Prostate gland (tissue), 2 donors: ENCODE results near the gene CLEC16A. TPM values are rescaled to one million over a fixed set of nuclear protein-coding genes. Genes with fewer than 3 reads are reported as not detected.

Experiments used
- DNase-seq: peaks from one replicate; pipeline ENCODE4 v3.0.0-alpha.2; 2019; ENCODE audit warnings: low spot score
- H3K27ac ChIP-seq, 2 donors: fragments of 200-600 bp; sonication (generic); 2 replicates each; pipeline ENCODE4 v1.5.1; 2017 to 2019
- H3K27me3 ChIP-seq: fragments of 200-600 bp; sonication (generic); replicated peaks from 2 replicates; pipeline ENCODE4 v1.5.1; 2019; ENCODE audit not compliant: insufficient read depth
- H3K36me3 ChIP-seq, 2 donors: fragments of 200-600 bp; sonication (generic); 1 replicate in 1 of 2; 2 replicates in 1 of 2; pipeline versions ENCODE4 v1.5.1 to v1.8.1; 2017 to 2019
- H3K4me1 ChIP-seq: fragments of 200-600 bp; sonication (generic); replicated peaks from 2 replicates; pipeline ENCODE4 v1.5.1; 2019
- H3K4me3 ChIP-seq, 2 donors: fragments of 200-600 bp; sonication (generic); 2 replicates each; pipeline ENCODE4 v1.5.1; 2017 to 2019
- H3K9me3 ChIP-seq: fragments of 200-600 bp; sonication (generic); 2 replicates; pipeline ENCODE4 v1.5.1; 2017
- CTCF ChIP-seq, 4 experiments: fragments of 200-600 bp in 2 of 4; fragments of 450-650 bp in 2 of 4; sonication (generic) in 2 of 4; IDR thresholded peaks; 1 replicate in 3 of 4; 2 replicates in 1 of 4; pipeline ENCODE4 v1.5.1; 2016 to 2019; ENCODE audit warnings: antibody characterized with exemption in 4 of 4, mild to moderate bottlenecking in 2 of 4, moderate library complexity in 2 of 4
- POLR2A ChIP-seq: fragments of 450-650 bp; IDR thresholded peaks from one replicate; pipeline ENCODE4 v1.6.1; 2016; ENCODE audit warnings: antibody characterized with exemption, mild to moderate bottlenecking
- POLR2AphosphoS5 ChIP-seq: sonication (generic); formaldehyde crosslinking; IDR thresholded peaks from one replicate; pipeline ENCODE4 v1.6.1; 2017; ENCODE audit warnings: antibody characterized with exemption
- WGBS: methylation state at CpG from one replicate; pipeline ENCODE4 v1.1.5; 2018; 5-methylcytosine and 5-hydroxymethylcytosine counted together
- intact Hi-C: fragments of 100-400 bp; cut with DNase I; formaldehyde crosslinking; loops from one replicate; pipeline ENCODE4 v1.14.2; 2022
- total RNA-seq, 2 donors: library from RNA; depleted of rRNA; stranded (reverse); fragments of >200 nt; gene quantifications; one replicate each; pipeline ENCODE4 v1.1.0, GENCODE V29; 2016

CLEC16A gene, protein sequence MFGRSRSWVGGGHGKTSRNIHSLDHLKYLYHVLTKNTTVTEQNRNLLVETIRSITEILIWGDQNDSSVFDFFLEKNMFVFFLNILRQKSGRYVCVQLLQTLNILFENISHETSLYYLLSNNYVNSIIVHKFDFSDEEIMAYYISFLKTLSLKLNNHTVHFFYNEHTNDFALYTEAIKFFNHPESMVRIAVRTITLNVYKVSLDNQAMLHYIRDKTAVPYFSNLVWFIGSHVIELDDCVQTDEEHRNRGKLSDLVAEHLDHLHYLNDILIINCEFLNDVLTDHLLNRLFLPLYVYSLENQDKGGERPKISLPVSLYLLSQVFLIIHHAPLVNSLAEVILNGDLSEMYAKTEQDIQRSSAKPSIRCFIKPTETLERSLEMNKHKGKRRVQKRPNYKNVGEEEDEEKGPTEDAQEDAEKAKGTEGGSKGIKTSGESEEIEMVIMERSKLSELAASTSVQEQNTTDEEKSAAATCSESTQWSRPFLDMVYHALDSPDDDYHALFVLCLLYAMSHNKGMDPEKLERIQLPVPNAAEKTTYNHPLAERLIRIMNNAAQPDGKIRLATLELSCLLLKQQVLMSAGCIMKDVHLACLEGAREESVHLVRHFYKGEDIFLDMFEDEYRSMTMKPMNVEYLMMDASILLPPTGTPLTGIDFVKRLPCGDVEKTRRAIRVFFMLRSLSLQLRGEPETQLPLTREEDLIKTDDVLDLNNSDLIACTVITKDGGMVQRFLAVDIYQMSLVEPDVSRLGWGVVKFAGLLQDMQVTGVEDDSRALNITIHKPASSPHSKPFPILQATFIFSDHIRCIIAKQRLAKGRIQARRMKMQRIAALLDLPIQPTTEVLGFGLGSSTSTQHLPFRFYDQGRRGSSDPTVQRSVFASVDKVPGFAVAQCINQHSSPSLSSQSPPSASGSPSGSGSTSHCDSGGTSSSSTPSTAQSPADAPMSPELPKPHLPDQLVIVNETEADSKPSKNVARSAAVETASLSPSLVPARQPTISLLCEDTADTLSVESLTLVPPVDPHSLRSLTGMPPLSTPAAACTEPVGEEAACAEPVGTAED
- 10 to 100 TPM; 26.1 to 52.2 TPM for total RNA-seq

DNA sequence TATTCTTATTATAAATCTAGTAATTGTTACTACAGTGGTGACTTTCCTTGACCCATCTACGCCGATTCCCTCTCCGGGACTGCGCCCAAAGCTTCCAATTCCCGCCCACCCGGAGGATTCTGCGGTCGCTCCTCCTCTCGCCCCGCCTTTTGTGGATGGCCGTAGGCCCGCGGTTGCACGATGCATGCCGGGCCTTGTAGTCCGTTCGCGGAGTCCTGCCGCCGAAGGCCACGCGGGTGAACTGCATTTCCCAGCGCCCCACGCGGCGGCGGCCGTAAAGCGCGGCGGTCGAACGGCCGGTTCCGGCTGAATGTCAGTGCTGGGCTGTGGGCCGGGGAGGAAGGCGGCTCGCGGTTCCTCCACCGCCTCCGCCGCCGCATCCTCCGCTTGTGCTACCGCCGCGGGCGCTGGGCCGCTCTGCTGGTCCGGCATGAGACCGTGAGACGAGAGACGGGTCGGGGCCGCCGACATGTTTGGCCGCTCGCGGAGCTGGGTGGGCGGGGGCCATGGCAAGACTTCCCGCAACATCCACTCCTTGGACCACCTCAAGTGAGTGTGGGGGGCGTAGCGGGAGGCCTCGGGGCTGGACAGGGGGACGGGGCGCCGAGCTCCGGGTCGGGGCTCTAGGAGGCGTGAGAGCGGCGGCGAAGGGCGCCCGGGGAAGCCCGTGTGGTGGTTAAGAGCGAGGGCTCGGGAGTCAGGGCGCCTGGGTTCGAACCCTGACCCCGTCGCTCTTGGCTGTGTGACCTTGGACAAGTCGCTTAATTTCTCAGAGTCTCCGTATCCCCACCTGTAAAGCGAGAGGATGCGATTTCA, at the start of gene CLEC16A:
CLEC16A (plus strand) TSS at position 316 of the 816 bp plus-strand sequence; CDS start at position 470, 154 bp downstream.
- H3K4me3 ChIP-seq = peak within 1 kb of the TSS; percentile 83 to 90
- DNase-seq = peak; percentile 96
- intact Hi-C loops = loop anchor here (10.0 kb wide), 1 partner anchor 970 kb away; the partner anchor contains the start of gene GSPT1
- H3K27me3 ChIP-seq = no peaks in the 10 kb centered on the region
- H3K36me3 ChIP-seq = no peaks in the 10 kb centered on the region
- peak within 1 kb of the TSS; percentile 56 to 81 for H3K27ac ChIP-seq
- H3K4me1 ChIP-seq = peaks cover 15% of the 10 kb centered on the region
- TF ChIP-seq POLR2AphosphoS5 (peak; percentile 99), POLR2A (peak; percentile 80), CTCF (IDR thresholded peaks at IDR 0.05) (peak in 3 of 4 experiments; percentile 17 to 74 (median 61))
- WGBS = under 1% methylated on average over 64 of the region's 86 CpGs
- no peaks in the 10 kb centered on the region for H3K9me3 ChIP-seq

- H3K4me3 ChIP-seq = no peak overlapping the region
- 29% methylated on average over 17 of the region's 17 CpGs for WGBS
- no peak for DNase-seq
Observed at GRCh38 chr16:10895053-10895946, 49.1 kb upstream of the CLEC16A start.

GRCh38 chr16:10896165-10896564, 48.2 kb upstream of the CLEC16A start:
- no peaks in the 10 kb centered on the region for H3K9me3 ChIP-seq
- no peaks in the 10 kb centered on the region for H3K27me3 ChIP-seq
- 73% methylated on average over 3 of the region's 3 CpGs for WGBS
- DNase-seq = no peak
- TF ChIP-seq POLR2AphosphoS5 (no peak), POLR2A (no peak), CTCF (IDR thresholded peaks at IDR 0.05) (no peak)
- no peak overlapping the region for H3K4me3 ChIP-seq
- no peaks in the 10 kb centered on the region for H3K4me1 ChIP-seq
- H3K27ac ChIP-seq = no peak overlapping the region
- no peaks in the 10 kb centered on the region for H3K36me3 ChIP-seq
- intact Hi-C loops = no loop called here

More at GRCh38 chr16:10895053-10895946, 49.1 kb upstream of the CLEC16A start:
- Histone ChIP-seq H3K4me1 (no peaks in the 10 kb centered on the region), H3K36me3 (no peaks in the 10 kb centered on the region), H3K9me3 (no peaks in the 10 kb centered on the region), H3K27me3 (no peaks in the 10 kb centered on the region), H3K27ac (no peak overlapping the region)
- TF ChIP-seq CTCF (IDR thresholded peaks at IDR 0.05) (no peak), POLR2AphosphoS5 (no peak)
- intact Hi-C loops = no loop called here

DNA sequence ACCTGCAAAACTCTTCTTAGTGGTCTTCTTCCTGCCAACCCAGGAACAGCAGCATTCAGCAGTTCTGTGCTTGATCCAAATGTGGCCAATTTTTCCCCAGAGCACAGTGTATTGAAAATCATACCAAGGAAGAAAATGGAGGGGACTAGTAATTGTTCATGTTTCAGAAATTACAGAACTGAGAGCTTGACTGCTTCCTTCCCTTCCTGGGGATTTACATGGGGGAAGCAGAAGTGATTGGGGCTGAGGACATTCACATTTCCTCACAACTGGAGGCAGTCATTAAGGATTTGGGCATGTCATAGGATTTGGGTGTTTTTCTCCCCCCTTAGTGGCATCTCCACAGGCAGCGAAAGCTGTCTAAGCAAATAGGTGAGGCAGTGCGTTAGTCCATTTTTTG, 47.6 kb upstream of the CLEC16A start:
- no peak for DNase-seq
- WGBS = 89% methylated on average over 2 of the region's 2 CpGs
- Histone ChIP-seq H3K27me3 (no peaks in the 10 kb centered on the region), H3K4me1 (no peaks in the 10 kb centered on the region), H3K27ac (no peak overlapping the region), H3K36me3 (no peaks in the 10 kb centered on the region), H3K4me3 (no peak overlapping the region), H3K9me3 (no peaks in the 10 kb centered on the region)
- TF ChIP-seq POLR2AphosphoS5 = no peak
- no peak for TF ChIP-seq CTCF (IDR thresholded peaks at IDR 0.05)
- no peak for TF ChIP-seq POLR2A
- intact Hi-C loops = no loop called here
